GM18508 (cell line): Measurements from ENCODE around the gene FAM83D.
"Not testable (repeated sequence)": the region's sequence is repeated elsewhere in the genome, so short reads cannot be mapped to it uniquely, and the experiment has no call there.

Experiments
- ATAC-seq: cut with Tn5 transposase; IDR thresholded peaks from one replicate; pipeline ENCODE4 v1.9.1; 2021; ENCODE audit warnings: moderate number of reproducible peaks; ENCODE audit not compliant: insufficient read depth, unreplicated experiment

The FAM83D gene

GRCh38 chr20:38996866-38997265, 70.6 kb downstream of the FAM83D start:
- ATAC-seq, result not testable (repeated sequence)

GRCh38 chr20:38997622-38998021, 71.4 kb downstream of the FAM83D start:
- ATAC-seq, result no peak

- ATAC-seq, result no peak
Observed at GRCh38 chr20:38999217-38999616, 73.0 kb downstream of the FAM83D start.

GRCh38 chr20:38999965-39000910, 74.0 kb downstream of the FAM83D start:
- no peak for ATAC-seq
